Spleen (tissue), 7 donors: ENCODE data around the gene RIMBP2.

Source experiments
- POLR2A ChIP-seq, 3 donors: fragments of 450-650 bp; IDR thresholded peaks; one replicate each; pipeline ENCODE4 v1.5.1; 2017; ENCODE audit warnings: antibody characterized with exemption in 3 of 3, mild to moderate bottlenecking in 1 of 3
- POLR2AphosphoS5 ChIP-seq, 3 donors: sonication (generic); formaldehyde crosslinking; IDR thresholded peaks; one replicate each; pipeline ENCODE4 v1.5.1; 2017; ENCODE audit warnings: antibody characterized with exemption in 3 of 3
- TF ChIP-seq, protein P1 (sequence below), 11 experiments: fragments of 200-600 bp in 7 of 11; fragments of 450-650 bp in 4 of 11; sonication (generic) in 4 of 11; IDR thresholded peaks in 8 of 11; conservative IDR thresholded peaks in 3 of 11; 1 replicate in 7 of 11; 2 replicates in 4 of 11; pipeline versions ENCODE4 v1.4.0 to v1.8.0; 2016 to 2021; ENCODE audit warnings: antibody characterized with exemption in 11 of 11, inconsistent platforms in 4 of 11, mild to moderate bottlenecking in 1 of 11
- donor health status: DM: no; HTN: no; CAD: no; lungs with moderate emphysema.
- donor health status: DM: no; HTN: no; CAD: no.
- donor health status: DM: no; HTN: no; CAD: no.

DNA sequence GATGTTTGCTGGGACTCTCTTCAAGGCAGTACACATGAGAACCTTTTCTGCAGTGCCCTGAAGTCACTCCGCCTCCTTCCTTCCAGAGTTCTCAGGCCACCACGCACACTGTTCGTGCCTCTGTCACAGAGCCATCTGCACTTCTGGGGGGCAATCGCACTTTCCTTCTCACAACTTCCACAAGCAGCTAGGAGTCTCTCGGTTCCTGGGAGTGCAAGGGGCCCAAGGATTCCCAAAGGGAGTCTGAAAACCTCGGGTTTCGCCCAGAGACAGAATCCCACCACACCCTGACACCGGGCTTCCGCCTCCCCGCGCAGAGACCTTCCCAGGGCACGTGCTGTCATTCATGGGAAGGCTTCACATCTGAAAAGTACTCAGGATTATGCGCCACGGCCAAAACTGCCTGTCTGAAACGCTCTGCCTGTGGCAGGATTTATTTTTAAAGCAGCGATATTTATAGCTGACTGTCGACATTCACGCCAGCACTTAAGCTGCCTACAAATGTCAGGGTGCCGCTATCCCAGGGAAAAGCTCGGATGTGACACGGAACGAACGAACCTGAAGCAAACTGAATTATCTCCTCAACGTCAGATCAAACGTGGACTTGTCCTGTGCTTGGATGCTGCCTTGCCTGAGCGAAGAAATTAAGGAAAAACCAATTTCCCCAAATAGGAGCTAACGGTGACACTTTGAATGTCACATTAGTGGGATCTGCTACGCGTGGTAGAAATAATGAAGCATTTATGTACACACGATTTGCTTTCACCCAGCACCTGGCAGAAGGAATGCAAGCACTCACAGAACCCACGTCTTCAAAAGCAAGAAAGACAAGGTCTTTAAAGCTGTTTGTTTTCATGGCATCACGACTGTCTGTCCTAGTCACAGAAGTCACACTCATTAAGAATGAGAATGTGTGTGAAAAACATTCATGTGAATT is 224.4 kb downstream of the RIMBP2 start:
- TF ChIP-seq POLR2A (IDR thresholded peaks at IDR 0.05) (no peak), POLR2AphosphoS5 (IDR thresholded peaks at IDR 0.05) (no peak)
- TF ChIP-seq, protein P1, sequence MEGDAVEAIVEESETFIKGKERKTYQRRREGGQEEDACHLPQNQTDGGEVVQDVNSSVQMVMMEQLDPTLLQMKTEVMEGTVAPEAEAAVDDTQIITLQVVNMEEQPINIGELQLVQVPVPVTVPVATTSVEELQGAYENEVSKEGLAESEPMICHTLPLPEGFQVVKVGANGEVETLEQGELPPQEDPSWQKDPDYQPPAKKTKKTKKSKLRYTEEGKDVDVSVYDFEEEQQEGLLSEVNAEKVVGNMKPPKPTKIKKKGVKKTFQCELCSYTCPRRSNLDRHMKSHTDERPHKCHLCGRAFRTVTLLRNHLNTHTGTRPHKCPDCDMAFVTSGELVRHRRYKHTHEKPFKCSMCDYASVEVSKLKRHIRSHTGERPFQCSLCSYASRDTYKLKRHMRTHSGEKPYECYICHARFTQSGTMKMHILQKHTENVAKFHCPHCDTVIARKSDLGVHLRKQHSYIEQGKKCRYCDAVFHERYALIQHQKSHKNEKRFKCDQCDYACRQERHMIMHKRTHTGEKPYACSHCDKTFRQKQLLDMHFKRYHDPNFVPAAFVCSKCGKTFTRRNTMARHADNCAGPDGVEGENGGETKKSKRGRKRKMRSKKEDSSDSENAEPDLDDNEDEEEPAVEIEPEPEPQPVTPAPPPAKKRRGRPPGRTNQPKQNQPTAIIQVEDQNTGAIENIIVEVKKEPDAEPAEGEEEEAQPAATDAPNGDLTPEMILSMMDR (IDR thresholded peaks at IDR 0.05 in 8 of 11, conservative IDR thresholded peaks at IDR 0.05 in 3 of 11), result no peak
